Erythroblast (primary cell): ENCODE results near the gene WFS1.

Experiments used
- GATA1 ChIP-seq: IDR thresholded peaks from 2 replicates; pipeline ENCODE4 v1.6.1; 2011; ENCODE audit warnings: low read depth, mild to moderate bottlenecking, control low read depth, low read length, moderate library complexity
- POLR2A ChIP-seq: IDR thresholded peaks from 2 replicates; pipeline ENCODE4 v1.6.1; 2011; ENCODE audit warnings: mild to moderate bottlenecking, low read length

- TF ChIP-seq POLR2A, result no peak
- TF ChIP-seq GATA1, result no peak
These were observed 72.0 kb downstream of the WFS1 start for GRCh38 chr4:6341696-6342095.
